Stimulated activated CD4-positive, alpha-beta T cell treated with anti-CD3 and anti-CD28 coated beads, Interleukin-15, amount 100 ng/mL, for 1 hour (primary cell): ENCODE measurements around the gene HCFC1.

Experiments used
- DNase-seq, 2 donors: peaks; one replicate each; pipeline ENCODE4 v3.0.0-alpha.2; 2020; ENCODE audit warnings: low read depth in 1 of 2, low spot score in 1 of 2

The HCFC1 gene

DNA sequence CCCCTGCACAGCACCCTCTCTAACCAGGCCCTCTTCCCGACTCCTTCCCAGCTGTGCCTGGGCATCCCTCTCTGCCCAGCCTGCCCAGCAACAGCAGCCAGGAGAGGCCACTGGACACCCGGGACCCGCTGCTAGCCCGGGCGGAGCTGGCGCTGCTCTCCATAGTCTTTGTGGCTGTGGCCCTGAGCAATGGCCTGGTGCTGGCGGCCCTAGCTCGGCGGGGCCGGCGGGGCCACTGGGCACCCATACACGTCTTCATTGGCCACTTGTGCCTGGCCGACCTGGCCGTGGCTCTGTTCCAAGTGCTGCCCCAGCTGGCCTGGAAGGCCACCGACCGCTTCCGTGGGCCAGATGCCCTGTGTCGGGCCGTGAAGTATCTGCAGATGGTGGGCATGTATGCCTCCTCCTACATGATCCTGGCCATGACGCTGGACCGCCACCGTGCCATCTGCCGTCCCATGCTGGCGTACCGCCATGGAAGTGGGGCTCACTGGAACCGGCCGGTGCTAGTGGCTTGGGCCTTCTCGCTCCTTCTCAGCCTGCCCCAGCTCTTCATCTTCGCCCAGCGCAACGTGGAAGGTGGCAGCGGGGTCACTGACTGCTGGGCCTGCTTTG, 66.0 kb downstream of the HCFC1 start:
- no peak for DNase-seq

DNA sequence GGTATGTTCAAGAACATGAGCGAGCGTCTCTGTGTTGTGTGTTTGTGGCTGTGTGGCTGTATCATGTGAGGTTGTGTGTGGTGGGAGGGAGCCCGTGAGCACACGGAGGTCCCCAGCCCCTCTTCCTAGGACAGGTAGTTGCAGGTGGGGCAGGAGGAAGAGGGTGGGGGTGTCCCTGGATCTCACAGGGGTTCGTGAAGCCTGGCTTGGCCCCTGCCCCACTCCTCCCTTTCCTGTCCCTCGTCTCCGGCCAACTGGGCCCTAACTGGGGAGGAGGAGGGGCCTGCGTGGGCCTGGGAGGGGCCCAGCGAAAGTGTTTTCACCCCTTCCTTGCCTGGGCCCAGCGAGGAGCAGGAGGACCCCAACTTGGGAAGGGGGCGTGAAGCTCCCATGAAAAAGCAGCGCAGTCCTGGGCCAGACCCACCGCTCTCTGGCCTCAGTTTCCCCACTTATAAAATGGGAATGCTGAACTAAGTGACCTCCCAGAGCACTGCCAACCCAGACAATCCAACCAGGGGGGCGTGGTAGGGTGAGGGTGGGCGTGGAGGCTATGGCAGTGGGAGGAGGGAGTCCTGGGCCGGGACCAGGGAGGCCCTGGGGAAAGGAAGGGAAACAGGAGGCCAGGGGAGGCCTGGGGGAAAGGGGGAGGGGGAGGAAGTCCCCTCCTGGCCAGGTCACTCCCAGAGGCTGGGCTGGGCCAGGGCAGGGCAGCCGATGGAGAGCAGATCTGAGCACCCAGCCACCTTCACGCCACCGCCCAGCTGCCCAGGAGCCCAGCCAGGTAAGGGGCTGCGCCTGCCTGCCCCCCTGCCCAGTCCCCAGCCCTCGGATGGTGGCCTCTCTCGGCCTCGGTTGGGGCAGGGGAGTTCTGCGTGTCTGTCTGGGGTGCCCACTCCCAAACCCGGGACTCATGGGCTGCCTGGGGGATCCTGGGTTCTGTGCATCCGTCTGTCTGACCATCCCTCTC, 67.3 kb downstream of the HCFC1 start, which contains the start of gene AVPR2:
Gene AVPR2, plus strand, starts transcription at position 683 of the 967 bp plus-strand sequence. CDS start 473 bp downstream, outside the sequence.
- no peak for DNase-seq

DNA sequence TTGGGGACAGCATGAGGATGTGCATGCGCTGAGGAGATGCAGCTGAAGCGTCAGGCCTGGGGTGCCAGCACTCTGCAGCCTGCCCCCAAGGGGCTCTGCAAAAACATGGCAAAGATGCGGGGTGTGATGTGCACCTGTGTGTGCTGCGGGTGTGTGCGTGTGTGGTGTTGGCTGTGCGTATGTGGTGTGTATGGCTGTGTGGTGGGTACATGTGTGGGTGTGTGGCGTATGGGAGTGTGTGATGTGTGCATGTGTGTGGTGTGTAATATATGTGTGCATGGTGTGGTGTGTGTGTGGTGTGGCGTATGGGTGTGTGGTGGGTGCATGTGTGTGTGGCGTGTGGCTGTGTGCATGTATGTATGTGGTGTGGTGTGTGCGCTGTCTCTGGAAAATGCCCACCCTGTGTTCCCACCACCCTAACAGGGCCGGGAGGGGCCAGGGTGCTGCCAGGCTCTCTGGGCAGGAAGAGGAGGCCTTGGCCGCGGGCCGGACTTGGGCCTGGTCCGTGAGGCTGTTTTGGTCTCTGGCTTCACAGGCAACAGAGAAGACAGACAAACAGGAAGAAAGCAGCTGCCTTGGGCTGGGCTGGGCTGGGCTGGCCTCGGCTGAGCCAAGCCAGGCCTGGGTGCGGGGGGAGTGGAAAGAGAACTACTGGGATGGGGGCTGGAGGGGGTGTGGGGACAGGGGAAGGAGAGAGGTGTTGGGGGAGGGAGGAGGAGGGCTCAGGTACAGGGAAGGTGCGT, 68.2 kb downstream of the HCFC1 start:
- DNase-seq, result no peak

DNA sequence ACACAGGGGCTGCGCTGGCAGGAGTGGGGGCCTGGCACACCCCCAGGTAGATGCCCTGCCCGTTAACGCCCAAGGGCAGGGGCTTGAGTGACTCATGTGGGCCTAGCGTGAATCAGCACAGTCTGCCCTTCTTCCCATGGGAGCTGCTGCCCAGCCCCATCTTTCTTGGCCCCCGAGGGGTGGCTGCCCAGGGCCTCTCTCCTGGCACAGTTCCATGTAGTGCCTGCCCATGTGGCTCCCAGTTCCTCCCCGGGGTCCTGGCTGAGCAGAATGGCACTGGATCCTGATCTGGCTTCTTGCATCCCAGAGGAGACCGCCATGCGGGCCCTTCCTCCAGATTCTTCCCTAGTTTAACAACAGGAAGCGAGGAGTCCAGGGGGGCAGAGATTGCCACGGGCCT, 69.2 kb downstream of the HCFC1 start:
- no peak for DNase-seq

DNA sequence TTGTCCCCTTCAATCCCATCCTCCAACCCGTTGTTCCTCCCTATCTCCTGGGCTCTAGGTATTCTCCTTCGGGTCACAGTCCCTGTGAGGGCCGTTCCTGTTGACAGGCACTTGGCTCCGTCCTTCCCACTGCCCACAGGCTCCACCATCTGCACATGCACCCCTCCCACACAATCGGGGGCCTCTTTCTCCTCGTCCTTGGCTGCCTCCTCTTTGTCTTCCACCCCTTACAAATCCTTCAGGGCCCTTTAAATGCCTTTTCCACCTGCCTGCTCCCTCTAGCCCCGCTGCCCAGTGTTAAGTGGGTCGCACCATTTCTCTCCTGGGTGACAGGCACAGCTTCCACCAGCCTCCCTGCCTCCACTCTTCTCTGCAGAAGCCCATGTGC, 69.9 kb downstream of the HCFC1 start:
- DNase-seq, result no peak

DNA sequence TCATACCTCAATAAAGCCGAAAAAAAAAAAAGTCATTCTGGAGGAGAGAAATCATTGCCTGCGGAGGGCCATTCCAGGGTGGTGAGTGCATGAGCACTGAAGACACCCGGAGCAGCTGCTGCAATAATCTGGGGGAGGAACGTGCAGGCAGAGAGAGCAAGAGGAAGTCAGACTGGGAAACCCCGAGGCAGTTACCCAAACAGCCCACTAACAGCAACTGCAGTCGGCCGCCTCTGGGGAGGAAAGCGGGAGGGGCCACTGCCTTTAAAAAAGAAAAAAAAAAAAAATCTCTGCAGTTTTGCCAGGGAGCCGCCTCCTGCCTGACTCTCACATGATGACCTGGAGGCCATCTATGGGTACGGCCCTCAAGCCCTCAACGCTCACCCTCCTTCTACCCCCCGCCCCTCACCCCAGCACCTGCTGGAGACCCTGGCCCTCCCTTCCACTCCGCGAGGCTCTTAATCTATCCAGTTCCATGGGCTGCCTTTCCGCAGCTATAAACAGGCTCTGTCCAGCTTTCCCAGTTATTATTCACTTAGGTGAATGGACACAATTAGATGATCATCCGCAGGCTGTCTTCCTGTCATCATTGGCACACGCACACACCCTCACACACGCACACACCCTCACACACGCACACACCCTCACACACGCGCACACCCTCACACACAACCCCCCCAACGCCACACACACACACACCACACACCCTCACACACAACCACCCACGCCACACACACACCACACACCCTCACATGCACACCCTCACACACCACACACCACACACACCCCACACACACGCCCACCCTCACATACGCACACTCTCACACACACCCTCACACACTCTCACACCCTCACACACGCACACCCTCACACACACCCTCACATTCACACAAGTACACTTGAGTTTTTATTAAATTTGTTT, 70.5 kb downstream of the HCFC1 start:
- DNase-seq, result no peak

DNA sequence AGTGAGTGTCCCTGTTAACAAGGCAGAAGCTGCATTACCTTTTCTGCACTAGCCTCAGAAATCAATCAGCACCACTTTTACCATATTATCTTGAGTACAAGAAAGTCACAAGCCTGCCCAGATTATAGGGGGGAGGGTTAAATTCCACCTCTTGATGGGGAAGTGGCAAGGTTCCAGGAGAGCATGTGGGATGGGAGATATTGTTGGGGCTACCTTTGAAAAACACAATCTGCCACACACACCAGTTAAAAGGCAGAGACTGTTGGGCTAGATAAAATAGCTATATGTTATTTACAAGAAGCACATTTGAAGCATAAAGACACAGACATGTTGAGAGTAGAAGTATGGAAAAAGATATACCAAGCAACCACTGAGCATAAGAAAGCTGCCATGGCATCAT, 73.7 kb downstream of the HCFC1 start:
- no peak for DNase-seq
